GM19239 (cell line): Measurements from ENCODE around the gene STXBP5L.
"Not testable (repeated sequence)": the region's sequence is repeated elsewhere in the genome, so short reads cannot be mapped to it uniquely, and the experiment has no call there.

Experiments used
- DNase-seq: peaks from one replicate; pipeline ENCODE4 v3.0.0; 2011; ENCODE audit warnings: low spot score; ENCODE audit not compliant: insufficient read length
- FAIRE-seq: peaks from 2 replicates; lab custom pipeline; 2011; peaks lifted over from hg19 to GRCh38; lab: Jason Lieb, UNC

The STXBP5L gene

GRCh38 chr3:120985242-120985641 is 77.2 kb downstream of the STXBP5L start:
- DNase-seq (no peak), FAIRE-seq (no peak)

GRCh38 chr3:120988994-120989393 is 81.0 kb downstream of the STXBP5L start:
- no peak for FAIRE-seq
- no peak for DNase-seq

DNA sequence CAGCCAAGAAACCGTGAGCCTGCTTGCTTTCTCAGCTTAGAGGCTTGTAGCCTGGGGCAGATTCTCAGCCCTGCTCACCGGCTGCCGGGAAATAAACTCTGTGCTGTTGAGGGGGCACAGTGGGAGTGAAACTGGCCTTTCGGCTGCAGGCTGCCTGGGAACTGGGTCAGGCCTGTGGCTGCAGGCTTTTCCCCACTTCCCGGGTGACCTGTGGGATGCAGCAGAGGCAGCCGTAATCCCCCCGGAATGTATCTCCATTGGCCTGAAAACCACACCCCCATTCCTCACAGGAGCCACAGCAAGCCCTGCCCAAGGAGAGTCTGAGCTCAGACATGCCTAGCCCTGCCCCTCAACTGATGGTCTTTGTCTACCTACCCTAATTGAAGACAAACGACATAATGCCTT is 110.9 kb downstream of the STXBP5L start:
- FAIRE-seq (no peak), DNase-seq (no peak)

GRCh38 chr3:121063628-121064027 is 155.6 kb downstream of the STXBP5L start:
- FAIRE-seq: no peak
- DNase-seq: no peak

DNA sequence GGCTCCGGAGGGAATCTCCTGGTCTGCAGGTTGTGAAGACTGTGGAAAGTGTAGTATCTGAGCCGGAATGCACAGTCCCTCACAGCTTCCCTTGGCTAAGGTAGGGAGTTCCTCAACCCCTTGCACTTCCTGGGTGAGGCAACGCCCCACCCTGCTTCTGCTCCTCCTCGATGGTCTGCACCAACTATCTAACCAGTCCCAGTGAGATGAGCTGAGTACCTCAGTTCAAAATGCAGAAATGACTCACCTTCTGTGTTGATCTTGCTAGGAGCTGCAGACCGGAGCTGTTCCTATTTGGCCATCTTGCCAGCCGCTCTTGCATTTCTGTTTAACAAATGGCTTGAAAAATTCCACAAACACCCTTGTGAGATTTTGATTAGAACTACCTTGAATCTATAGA is 156.1 kb downstream of the STXBP5L start:
- DNase-seq (no peak), FAIRE-seq (no peak)

DNA sequence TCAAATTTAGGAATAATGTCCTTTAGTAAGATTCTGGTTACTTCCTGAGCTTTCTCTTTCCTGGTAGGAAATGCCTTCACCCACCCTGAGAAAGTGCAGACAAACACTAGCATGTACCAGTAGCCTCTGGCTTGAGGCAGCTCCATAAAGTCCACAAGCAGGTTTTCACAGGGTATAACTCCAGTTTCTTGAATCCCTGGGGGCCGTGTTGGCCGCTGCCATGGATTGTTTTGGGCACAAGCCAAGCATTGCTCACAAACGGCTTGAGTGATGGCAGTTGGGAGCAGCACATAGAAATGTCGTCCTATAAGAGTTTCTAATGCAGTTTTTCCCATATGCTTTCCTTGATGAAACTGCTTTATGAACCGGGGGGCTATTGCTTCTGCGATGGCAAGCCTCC is 164.1 kb downstream of the STXBP5L start:
- FAIRE-seq (no peak), DNase-seq (no peak)

- FAIRE-seq (no peak), DNase-seq (no peak)
Observed at GRCh38 chr3:121073011-121073410, 165.0 kb downstream of the STXBP5L start.

DNA sequence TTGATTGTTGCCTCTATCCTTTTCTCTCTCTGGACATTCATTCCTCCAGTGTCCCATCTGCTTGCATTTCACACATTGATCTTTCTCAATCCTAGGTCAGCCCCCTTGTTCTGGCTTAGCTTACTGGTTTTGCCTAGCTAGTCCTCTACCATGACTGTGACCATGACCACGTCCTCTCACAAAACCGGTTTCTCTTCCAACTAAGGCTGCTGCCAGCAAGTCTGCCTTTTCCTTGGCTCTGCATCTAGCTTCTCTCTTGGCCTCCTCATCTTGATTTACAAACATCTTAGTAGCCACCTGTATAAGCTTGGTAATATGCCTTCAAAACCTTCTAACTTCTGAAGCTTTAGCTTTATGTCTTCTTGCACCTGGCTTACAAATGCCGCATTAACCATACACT is 167.2 kb downstream of the STXBP5L start:
- DNase-seq (no peak), FAIRE-seq (no peak)

DNA sequence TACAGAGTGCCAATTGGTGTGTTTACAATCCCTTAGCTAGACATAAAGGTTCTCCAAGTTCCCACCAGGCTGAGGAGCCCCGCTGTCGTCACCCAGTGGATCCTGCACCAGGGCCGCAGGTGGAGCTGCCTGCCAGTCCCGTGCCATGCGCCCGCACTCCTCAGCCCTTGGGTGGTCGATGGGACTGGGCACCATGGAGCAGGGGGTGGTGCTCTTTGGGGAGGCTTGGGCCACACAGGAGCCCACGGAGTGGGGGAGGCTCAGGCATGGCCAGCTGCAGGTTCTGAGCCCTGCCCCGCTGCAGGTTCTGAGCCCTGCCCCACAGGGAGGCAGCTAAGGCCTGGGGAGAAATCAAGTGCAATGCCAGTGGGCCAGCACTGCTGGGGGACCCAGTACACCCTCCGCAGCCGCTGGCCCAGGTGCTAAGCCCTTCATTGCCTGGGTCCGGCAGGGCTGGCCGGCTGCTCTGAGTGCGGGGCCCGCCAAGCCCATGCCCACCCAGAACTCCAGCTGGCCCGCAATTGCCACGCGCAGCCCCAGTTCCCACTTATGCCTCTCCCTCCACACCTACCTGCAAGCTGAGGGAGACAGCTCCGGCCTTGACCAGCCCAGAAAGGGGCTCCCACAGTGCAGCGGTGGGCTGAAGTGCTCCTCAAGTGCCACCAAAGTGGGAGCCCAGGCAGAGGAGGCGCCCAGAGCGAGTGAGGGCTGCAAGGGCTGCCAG is 170.5 kb downstream of the STXBP5L start:
- DNase-seq, FAIRE-seq: not testable (repeated sequence)

DNA sequence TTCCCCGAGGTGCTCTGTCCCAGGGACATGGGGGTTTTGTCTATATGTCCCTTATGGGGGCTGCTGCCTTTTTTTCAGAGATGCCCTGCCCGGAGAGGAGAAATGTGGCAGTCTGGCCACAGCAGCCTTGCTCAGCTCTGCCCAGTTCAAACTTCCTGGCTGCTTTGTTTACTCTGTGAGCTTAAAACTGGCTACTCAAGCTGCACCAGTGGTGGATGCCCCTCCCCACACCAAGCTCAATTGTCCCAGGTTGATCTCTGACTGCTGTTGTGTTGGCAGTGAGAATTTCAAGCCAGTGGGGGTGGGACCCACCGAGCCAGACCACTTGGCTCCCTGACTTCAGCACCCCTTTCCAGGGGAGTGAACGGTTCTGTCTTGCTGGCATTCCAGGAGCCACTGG is 188.9 kb downstream of the STXBP5L start:
- DNase-seq: no peak
- FAIRE-seq: no peak

GRCh38 chr3:121111086-121111485 is 203.1 kb downstream of the STXBP5L start:
- DNase-seq, FAIRE-seq: not testable (repeated sequence)

DNA sequence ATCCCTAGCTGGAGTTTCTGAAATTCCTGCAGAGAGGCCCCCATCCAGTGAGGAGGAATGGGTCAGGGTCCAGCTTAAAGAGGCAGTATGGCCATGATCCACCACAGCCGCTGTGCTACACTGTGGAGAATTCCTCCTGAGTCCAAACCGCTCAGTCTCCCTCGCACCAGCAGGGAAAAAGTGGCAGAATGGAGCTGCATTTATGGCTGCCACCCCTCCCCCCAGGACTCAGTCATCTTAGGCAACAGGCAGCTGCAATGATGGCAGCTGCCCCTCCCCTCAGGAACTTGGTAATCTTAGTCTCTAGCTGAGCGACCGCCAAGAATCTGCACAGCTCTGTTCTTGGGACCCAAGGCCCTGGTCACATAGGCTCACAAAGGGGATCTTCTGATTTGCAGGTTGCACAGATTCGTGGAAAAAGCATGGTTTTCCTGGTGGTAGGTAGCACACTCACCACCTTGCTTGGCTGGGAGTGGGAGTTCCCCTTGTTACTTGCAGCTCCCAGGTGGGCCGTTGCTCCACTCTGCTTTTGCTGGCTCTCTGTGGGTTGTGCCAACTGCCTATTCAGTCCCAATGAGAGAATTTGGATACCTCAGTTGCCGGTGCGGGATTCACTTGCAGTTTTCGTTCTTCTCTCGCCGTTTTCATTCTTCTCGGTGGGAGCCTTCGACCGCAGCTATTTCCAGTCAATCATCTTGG is 204.1 kb downstream of the STXBP5L start:
- DNase-seq: no peak
- FAIRE-seq: no peak

DNA sequence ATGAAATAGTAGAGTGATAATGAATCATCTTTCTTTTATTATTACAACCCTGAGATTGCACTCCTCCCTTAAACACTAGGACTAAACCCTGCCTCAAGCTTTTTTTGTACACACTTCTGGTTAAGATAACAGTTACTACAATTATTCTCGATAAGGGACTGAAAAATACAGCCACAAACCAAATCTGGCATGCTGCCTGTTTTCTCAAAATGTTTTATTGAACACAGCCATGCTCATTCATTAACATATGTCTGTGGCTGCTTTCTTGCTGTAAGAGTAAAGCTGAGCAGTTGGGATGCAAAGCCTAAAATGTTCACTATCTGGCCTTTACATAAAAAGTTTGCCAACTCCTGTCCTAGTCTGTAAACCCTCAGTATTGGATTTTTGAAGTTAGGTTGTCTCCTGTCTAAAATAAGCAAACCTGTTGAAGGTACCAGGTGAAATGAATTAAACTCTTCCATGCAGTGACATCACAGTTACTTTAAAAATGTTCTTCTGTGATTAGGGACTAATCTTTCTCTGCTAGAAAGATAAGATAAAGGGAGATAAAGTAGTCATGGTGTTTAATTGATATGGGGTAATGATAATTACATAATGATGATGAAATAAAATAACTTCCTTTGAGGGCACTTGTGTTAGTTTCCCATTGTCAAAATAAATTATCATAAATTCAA is 218.2 kb downstream of the STXBP5L start:
- FAIRE-seq (no peak), DNase-seq (no peak)

- DNase-seq (no peak), FAIRE-seq (no peak)
Observed at GRCh38 chr3:121126707-121127035, 218.7 kb downstream of the STXBP5L start.

DNA sequence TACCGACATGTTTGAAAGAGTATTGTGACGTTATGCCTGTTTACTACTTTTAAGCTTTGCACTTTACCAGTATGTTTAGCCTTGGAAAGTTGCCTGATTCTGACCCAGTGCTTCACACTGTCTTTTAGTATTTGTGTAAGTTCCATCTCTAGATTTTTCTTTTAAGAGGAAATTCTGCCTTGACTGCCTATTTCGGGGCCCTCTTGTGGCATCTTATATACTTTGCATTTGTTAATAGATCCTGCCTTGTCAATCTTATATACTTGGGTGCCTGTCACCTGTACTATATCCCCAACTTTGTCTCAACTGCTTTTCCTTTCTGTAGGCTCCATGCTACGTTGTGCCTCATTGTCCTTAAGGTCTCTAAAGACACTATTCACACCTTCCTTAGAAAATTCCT is 244.6 kb downstream of the STXBP5L start:
- DNase-seq (no peak), FAIRE-seq (no peak)

DNA sequence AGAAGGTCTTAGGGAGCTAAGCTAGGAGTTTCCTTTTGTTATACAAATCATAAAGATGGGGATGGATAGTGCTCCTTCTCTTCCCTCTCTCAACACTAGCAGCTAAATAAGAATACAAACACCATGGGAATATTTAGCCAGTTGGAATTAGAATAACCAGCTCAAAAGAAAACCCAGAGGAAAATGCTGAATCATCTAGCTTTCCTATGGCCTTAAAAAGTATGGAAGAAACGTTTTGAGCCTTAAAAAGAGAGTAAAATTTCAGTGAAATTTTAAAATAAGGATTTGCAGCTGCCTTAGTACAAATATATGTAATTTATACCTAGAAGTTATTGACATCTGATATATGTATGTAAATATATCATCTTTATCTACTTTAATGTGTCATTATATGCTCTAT is 245.8 kb downstream of the STXBP5L start:
- FAIRE-seq: no peak
- DNase-seq: no peak

DNA sequence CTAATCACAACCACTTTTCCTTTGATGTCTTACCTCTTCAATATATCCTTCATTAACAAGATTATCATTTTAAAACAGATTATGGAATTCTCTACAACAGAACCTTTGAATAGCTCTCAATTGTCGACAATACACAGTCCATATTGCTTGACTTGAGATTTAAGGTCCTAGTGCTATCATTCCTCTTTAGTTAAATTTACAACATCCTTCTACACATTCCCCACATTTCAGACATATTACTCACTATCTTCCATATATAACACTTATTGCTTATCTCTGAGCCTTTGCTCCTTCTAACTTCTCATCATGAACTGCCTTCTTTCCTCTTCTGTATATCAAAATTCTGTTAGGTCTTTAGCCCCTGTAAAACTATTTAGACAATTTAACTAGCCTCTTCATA is 247.0 kb downstream of the STXBP5L start:
- DNase-seq: no peak
- no peak for FAIRE-seq

GRCh38 chr3:121165397-121165837 is 257.4 kb downstream of the STXBP5L start:
- FAIRE-seq (no peak), DNase-seq (no peak)

- FAIRE-seq (no peak), DNase-seq (no peak)
Observed at GRCh38 chr3:121167374-121168139, 259.6 kb downstream of the STXBP5L start.

DNA sequence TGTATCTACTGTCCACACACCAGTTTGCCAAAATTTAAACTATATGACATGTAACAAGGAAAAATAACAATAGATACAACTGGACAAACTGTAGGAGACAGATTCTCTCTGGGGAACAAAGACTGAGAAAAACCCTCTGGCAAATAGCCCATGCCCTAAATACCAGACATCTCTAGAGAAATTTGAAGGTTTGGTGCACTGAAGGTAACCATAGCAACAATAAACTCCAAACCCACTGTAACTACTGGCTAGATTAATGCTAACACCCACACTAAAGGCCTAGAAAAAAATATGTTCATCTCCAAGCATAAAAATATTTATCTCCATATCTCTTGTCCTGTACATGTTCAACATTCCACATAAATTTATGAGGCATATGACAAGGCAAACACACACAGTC is 267.1 kb downstream of the STXBP5L start:
- DNase-seq (no peak), FAIRE-seq (peak; percentile 52)

GRCh38 chr3:121190626-121191025 is 282.6 kb downstream of the STXBP5L start:
- not testable (repeated sequence) for FAIRE-seq

More at GRCh38 chr3:121190626-121191025, 282.6 kb downstream of the STXBP5L start:
- not testable (repeated sequence) for DNase-seq
